Measurements from ENCODE around the gene AIF1L. TPM values are rescaled to one million over a fixed set of nuclear protein-coding genes. Genes with fewer than 3 reads are reported as not detected.

AIF1L gene
- 0.77 and 1.1 TPM in 2 replicates for total RNA-seq

DNA sequence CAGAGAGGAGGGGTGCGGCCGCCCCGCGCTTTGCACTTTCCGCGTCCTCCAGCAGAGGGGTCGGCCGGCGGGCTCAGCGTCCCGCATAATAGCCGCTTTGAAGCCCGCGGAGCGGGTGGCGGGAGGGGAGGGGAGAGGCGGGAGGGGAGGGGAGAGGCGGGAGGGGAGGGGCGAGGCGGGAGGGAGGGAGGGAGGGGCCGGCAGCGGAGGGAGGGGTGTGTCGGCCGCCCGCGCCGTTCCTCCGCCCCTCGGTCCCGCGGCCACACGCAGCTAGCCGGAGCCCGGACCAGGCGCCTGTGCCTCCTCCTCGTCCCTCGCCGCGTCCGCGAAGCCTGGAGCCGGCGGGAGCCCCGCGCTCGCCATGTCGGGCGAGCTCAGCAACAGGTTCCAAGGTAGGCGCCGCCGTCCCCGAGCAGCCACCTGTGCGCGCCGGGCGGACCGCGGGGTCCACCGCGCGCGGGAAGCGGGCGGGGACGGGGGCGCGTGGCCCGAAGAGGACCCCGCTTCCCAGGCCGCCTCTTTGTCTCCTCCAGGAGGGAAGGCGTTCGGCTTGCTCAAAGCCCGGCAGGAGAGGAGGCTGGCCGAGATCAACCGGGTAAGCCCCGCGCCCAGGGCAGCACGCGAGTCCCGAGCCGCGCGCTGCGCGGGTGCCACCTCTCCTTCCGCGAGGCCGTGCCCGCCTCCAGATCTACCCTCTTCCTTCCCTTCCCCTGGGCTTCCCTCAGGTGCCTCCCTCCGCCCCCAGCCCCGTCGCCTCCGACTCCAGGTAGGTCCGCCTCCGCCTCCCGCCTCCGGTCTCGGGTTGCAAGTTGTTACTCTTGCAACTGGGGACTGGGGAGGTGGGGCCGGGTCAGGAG, at the start of gene AIF1L:
Gene AIF1L (plus strand): TSS at position 263 of the 857 bp plus-strand sequence. CDS start 99 bp downstream, at position 362.

DNA sequence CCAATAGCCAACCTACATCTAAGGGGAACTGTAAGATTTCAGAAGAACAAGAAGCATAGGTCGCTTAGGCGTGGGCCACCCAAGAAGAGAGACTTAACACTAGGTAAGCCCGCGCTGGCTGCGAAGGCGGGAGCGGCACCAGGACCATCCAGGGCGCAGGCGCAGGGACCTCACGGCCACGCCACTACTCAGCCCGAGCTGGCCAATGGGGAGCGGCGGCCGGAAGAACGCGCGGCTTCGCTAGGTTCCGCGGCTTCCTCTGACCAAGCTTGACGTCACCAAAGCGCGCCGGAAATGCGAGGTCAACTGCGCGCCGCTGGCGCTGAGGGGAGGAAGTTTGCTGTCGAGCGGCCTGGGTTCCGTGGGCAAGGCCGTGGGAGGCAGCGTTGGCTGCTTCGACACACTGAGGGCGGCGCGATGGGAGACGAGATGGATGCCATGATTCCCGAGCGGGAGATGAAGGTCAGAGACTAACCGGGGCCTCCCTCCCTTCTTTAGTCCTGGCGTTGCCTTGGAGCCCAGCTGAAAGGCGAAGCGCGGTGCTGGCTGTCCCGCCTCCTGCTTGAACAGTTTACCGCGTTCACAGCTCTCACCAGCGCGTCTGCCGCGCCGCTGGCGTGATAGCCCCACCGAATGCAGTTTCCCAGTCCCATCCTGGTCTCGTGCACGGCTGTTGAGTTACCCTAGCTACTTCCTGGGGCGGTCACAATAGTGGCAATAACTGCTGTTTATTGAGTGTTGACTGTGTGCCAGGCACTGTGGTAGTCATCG, 29.1 kb downstream of the AIF1L start, which contains the start of gene NUP214:
Gene NUP214 (plus strand): TSS at position 299 of the 771 bp plus-strand sequence. CDS start 119 bp downstream, at position 418.

Other genes with a start within 250 kb of the AIF1L start
- not detected in 2 replicates for gene QRFP, start 199.7 kb upstream of the AIF1L start, total RNA-seq
- not detected in 2 replicates for gene FIBCD1, start 157.3 kb upstream of the AIF1L start, total RNA-seq
- 0.22 and 1.5 TPM in 2 replicates for gene LAMC3, start 87.4 kb upstream of the AIF1L start, total RNA-seq
- 8.8 and 10.5 TPM in 2 replicates for gene NUP214, start 29.1 kb downstream of the AIF1L start, total RNA-seq
- 2.8 and 3.7 TPM in 2 replicates for gene FAM78A, start 180.0 kb downstream of the AIF1L start, total RNA-seq
- gene PLPP7, start 193.2 kb downstream of the AIF1L start, total RNA-seq: 2.1 and 2.6 TPM in 2 replicates